Measurements from ENCODE around the gene AGRN.
"Not testable (repeated sequence)": the region's sequence is repeated elsewhere in the genome, so short reads cannot be mapped to it uniquely, and the experiment has no call there.

The AGRN gene

DNA sequence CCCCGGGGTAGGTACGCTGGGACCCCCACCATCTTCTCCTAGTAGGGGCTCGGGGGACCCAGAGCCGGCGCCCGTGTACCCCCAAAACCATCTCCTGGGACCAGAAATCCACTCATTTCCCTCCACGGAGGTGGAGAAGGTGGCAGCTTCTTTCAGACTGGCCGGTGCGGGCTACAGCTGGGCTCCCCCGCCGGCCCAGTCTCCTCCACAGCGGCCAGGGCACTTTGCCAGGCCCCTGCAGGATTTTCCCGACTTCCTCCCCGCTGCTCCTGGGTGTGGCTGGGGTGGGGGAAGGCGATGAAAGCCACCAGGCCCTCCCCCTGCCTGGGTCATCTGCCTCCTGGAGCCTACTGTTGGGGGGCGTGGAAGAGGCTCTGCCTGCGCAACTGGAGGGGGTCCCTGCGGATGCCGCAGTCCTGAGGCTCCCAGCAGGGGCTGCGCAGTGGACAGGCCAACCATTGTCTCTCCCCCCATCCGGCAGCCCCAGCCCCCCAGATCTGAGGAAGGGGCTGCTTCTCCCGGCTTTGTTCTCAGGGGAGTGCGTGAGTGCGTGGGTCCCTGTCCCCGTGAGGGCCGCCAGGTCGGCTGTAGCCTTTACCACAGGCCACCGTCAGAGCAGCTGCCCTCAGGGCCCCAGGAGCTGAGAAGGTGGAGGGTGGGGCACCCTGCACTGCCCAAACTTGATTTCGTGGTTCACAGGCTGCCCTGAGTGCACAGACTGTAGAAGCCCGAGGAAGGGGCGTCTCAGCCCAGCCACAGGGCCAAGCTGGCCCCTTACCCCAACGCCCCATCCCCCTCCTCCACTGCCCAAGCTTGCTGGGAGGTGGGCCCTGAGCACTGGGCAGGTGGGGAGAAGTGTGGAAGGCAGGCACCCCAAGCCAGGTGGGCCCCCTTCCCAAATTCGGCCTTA is 1.3 kb downstream of the AGRN start:
- DNase-seq (ENCODE audit: low spot score) = no peak

DNA sequence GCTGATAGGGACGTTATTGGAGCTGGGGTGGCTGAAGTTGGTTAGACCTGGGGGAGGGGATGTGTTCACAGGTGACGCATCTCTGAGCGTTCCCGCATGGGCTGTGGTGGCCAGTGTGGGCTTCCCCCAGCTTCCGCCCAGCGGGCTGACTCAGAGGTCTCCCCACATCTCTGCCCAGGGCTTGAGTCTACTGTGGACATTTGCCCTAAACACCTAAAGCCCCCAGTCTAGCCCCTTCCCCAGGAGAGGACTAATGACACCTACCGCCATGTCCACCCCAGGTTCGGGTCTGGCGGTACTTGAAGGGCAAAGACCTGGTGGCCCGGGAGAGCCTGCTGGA is 2.0 kb downstream of the AGRN start:
- no peak for DNase-seq (ENCODE audit: low spot score)

DNA sequence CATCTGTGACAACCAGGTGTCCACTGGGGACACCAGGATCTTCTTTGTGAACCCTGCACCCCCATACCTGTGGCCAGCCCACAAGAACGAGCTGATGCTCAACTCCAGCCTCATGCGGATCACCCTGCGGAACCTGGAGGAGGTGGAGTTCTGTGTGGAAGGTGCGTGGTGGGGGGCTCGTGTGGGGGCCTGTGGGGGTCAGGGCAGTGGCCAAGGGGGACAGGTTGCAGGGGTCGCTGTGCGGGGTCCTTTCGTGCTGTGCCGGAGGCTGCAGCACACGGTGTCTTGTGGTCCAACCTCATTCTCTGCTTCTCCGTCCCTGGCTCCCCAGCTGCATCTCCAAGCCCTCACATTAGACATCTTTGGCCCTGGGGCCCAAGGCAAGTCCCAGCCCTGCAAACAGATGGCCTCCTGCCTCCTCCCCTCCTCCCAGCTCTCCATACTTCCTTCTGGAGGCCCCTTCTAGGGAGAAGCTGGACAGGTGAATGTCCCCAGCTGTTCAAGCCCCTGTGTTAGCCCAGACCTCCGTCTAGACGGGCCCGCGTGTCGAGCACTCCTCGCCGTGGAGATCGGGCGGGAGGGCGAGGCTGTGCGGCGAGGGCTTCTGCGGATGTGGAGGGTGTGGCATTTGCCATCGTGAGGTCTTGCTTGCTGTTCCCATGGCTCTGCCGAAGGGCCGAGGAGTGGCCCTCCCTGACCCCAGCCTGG is 2.5 kb downstream of the AGRN start:
- DNase-seq (ENCODE audit: low spot score) = no peak

DNA sequence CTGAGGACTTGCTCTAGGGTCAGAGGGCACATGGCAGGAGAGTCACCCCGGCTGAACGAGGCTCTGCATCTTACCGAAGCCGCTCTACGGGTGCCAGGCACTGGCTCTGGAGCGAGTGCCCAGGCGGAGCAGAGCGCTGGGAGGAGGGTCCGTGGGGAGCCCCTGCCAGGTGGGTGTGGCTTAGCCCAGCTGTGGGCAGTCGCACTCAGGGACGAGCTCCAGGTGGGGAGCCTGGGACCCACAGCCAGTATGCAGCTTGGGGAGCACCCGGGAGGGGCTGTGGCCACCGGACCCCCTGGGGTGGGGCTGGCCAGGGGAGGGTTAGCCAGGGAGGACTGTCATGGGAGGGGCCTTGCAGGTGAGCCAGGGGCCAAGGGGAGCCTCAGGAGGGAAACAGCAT is 3.8 kb downstream of the AGRN start:
- DNase-seq (ENCODE audit: low spot score) = no peak

DNA sequence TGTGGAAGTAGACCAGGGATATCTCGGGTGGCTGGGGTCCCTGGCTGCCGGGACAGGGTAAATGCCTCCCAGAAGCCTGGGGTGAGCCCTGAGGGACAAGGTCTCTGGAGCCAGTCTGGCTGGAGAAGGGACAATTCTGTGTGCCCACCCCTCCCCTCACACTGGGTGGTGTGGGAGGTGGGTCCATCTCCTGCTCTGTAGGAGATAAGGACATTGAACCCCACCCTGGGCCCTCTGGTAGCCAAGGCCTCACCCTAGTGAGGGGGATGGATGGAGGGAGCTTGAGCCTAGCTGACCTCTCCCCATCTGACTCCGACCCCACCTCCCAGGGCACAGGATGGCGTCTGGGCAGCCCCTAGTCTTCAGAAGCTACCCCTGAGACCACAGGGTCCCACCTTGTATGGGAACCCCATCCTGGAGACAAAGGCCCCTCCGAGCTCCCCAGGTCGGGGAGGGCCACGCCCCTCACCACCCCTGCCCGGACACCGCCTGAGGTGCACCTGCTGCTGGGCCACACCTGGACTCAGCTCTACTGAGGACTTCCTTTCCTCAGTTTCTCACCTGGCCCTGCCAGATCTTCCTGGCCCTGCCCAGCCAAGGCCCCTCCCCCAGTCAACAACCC is 4.3 kb downstream of the AGRN start:
- DNase-seq (ENCODE audit: low spot score) = no peak

DNA sequence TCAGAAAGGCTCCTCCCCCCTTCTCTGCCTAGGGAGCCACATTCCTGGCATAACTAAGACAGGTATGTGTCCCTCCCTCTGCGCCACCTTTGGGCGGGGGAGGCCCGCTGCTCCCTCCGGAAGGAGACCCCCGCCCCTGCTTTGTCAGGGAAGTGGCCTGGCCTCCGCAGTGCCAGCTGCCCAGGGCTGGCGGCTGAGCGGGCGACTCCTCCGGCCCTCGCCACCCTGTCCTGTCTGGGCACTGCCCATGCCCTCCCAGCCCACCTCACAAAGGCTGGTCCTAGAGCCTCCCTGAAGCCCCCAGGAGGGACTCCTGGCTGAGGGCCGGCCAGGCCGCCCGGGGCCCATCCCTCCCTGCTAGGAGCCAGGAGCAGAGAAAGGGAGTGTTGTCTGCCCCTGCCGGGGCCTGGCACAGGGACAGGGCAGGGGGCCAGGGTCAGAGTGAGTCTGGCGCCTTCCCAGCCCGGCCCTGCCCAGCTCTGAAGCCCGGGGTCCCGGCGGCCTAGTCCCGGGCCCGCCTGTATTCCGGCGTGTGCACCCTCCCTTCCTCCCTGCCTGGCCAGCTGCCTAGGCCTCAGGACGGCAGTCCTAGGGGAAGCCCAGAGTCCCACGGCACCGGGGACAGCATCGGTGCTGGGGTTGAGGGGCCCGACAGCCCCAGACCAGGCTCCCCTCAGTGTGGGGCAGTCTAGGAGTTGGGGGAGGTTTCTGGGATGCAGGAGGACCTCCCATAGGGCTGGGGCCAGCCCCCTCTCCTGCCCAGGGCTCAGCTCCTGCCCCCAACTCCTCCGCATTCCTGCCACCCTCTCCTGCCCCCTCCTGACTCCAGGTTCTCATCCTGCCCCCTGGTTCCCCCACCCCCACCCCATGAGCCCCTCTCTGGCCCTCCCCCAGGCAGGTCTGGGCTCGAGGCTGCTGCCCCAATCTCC is 5.1 kb downstream of the AGRN start:
- DNase-seq (ENCODE audit: low spot score) = no peak

DNA sequence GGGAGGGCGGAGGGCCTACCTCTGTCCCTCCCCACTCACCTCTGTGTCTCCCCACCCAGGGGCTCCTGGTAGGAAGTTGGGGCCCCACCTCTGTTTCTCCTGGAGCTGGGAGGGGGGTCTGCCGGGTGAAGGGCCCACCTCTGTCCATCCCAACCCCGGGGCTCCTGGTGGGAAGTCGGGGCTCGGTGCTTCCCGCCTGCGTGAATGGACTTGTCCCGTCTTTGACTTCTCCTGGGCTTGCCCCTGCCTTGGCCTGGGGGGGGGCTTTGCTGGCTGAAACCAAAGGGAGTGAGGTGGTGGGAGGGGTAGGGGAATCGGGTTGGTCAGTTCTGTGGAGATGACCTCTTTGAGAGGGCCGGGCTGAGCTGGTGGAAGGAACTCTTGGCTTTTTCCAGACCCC is 5.8 kb downstream of the AGRN start:
- DNase-seq (ENCODE audit: low spot score) = no peak

DNA sequence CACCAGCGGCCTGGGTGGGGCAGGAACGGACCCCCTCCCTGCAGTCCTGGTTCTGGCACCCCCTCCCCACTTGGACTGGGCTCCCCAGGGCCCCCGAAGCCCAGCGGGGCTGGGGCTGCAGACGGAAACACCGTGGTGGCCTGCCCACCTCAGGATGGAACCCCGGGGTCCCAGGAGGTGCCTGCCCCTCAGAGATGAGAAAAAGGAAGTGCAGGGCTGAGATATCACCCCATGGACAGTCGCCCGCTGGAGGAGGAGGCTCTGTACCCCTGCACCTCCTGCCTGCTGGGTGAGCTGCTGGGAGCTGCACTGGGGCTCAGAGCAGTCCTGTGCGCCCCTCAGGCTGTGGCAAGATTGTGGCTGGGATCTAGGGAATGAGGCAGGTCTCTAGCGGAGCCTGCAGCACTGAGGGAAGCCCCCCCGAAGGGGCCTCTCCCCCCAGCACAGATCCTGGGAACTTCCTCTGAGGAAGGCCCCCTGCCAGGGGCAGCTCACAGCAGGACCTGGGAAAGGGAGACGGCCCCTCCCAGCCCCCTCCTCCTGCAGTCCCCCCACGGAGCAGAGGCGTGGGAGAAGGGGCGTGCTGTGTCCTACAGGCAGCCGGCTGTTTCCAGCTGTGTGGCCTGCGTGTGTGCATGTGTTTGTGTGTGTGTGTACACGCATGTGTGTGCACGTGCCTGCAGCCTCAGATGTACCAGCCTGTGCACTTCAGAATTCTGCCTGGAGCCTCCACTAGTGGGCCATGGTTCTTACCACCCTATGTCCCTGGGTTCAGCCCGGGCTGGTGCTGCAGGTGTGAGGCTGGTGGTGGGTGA is 6.9 kb downstream of the AGRN start:
- no peak for DNase-seq (ENCODE audit: low spot score)

DNA sequence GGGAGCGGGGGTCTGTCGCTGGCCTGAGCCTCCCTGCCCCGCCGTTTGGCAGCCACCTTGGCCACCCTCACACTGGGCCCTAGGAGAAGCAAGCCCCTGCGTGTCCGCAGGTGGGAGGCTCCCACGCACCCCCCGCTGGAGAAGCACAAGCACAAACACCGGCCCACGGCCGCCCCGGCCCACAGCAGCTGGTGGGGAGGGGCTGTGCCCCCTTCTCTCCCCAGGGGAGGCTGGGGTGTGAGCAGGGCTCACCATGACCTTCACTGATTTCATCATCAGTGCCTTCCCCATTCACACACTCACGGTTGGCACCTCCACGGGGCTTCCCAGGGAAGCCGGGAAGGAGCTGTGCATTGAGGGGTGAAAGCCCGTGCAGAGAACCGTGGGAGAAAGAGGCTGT is 7.9 kb downstream of the AGRN start:
- no peak for DNase-seq (ENCODE audit: low spot score)

DNA sequence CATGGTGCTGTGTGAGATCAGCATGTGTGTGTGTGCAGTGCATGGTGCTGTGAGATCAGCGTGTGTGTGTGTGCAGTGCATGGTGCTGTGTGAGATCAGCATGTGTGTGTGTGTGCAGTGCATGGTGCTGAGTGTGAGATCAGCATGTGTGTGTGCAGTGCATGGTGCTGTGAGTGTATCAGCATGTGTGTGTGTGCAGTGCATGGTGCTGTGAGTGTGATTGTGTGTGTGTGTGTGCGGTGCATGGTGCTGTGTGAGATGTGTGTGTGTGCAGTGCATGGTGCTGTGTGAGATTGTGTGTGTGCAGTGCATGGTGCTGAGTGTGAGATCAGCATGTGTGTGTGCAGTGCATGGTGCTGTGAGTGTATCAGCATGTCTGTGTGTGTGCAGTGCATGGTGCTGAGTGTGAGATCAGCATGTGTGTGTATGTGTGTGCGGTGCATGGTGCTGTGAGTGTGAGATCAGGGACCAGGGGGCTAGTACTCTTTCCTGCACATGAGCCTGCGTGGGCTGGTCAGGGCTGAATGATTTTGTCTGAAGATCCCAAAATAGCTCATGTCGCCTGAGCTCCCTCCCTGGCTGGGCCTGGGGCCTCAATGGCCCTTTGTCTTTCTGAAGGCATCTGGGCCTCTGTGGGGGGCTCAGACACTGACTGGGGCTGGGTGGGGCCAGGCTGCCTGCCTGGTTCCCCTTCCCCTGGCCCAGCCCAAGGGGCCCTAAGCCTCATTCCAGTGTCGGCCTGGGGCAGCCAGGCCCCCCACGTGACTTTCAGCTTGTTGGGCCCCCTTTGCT is 11.1 kb downstream of the AGRN start:
- not testable (repeated sequence) for DNase-seq (ENCODE audit: low spot score)

DNA sequence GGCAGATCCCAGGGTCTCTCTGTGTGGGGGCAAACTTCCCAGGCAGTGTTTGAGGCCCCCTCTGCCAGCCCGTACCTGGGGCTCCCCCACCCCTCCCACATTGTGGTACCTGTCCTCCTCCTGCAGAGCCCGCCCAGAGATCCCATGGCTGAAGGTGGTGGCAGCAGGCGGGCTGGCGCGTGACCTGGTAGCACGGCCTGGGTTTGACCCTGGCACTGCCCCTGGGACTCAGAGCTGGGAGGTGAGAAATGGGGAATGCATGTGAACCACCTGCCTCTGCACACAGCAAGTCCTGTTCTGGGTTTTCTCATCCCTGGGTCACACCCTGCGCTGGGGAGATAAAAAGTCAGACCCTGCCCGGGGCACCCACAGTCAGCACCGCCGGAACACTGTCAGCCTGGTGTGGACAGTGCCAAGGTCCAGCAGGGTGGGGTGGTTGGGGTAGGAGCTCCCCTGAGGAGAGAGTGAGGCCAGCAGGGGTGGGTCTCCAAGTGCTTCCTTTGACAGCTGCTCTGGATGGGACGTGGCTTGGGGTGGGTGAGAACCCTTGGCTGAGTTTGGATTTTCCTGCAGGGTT is 11.8 kb downstream of the AGRN start:
- no peak for DNase-seq (ENCODE audit: low spot score)

DNA sequence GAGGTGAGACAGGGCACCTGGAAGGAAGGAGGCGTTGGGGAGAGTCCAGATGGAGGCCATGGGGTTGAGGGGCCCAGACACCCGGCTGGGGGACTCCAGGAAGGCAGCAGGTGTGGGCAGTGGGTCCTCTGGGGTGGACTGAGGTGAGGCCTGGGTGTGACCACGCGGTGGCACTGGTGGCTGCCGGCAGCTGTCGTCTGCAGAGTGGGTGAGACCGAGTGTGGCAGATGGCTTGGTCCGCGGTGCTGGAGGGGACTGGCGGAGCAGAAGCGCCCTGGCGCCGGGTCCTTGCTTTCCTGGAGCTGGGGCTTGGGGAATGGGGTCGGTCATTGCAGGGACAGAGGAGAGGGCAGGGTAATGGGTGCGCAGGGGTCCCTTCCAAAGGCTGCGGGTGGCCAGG is 12.5 kb downstream of the AGRN start:
- DNase-seq (ENCODE audit: low spot score) = no peak

DNA sequence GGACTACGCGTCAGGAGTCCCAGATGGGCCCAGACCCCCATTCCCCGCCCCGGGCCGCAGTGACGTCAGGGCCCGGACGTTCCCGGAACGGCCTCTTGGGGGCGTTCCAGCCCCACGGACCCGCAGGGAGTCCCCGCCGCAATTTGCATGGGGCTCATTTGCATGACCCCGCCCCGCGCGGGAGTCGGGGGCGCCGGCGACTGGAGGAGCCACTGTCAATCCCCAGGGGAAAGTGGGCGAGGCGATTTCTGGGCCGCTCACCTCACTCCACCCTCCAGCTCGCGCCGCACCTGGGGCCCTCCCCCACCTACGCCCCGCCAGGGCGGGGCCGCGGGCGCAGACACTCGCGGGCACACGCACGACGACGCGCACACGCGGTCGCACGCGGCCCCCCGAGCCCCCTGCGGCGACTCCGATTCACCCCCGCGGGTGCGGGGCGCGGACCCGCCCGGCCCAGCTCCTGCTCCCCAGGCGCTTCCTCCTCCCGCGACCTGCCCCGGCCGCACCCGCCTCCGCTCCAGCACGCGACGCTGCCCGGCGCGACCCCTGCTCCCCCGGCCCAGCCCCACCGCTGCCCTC is 13.2 kb downstream of the AGRN start:
- DNase-seq (ENCODE audit: low spot score) = peak; percentile 83

DNA sequence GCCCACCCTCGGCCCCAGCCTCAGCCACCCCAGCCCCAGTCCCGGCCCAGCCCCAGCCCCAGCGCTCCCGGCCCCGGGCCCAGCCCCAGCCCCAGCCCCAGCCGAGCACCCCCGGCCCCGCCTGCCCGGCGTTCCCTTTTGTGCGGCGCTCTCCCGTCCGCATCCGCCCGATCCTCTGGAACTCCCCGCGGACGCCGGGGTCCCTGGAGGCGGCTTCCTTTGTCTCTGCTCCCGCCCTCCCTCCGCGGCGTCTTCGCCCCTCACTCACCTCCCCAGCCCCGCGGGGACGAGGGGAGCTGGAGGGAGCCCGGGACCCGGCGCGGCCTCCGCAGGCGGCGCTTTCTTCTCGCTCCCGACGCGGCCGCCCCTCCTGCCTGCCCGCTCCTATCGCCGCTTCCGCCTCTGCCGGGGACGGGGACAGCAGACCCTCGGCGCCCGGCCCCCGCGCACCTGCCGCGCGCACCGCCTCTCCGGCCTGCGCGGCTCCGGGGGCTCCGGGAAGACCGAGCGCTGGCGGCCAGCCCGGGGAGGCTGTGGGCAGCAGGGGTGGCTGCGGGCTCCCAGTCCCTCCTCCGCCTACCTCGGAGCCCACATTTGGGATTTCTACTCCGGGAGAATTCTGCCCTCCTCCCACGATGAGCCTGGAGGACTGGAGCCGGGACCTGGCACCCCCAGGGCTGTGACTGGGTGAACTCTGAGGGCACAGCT is 14.0 kb downstream of the AGRN start:
- no peak for DNase-seq (ENCODE audit: low spot score)

DNA sequence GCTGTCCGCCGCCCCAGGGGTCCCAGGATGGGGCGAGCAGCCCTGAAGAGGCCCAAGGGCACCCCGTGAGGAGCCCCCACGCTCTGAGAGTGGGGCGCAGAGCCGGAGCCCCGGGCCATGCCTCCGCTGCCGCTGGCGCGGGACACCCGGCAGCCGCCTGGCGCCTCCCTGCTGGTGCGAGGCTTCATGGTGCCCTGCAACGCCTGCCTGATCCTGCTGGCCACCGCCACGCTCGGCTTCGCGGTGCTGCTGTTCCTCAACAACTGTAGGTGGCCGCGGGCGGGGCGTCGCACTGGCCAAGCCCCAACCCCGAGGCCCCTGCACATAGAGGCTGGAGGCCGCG is 14.5 kb downstream of the AGRN start:
- DNase-seq (ENCODE audit: low spot score) = no peak

DNA sequence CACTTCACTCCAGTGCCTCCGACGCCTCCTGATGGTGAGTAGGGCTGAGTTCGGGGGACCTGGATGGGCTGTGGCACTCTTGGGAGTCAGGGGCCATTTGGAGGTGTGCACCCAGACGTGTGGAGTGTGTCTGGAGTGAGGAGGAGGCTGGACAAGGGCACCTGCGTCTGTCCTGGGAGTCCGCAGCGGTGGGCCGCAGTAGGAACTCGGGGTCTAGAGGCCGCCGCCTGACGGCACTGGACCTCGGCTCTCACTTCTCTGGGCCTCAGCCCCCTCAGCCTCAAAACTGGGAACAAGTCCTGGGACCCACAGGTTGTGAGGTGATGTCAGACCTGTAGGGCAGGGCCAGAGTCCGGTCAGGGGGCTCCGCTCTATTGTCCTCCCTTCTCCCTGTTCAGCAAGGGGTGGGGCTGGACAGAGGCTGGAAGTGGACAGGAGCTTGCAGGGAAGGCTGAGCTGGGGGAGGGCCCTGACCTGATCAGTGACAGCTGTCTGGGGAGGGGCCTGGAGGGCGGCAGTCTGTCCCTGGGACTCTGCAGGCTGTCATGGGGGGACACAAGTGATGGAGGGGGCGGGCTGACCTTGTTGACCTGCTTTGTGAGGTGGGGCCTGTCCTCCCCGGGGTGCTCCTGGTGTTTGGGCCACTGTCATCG is 15.5 kb downstream of the AGRN start:
- no peak for DNase-seq (ENCODE audit: low spot score)

DNA sequence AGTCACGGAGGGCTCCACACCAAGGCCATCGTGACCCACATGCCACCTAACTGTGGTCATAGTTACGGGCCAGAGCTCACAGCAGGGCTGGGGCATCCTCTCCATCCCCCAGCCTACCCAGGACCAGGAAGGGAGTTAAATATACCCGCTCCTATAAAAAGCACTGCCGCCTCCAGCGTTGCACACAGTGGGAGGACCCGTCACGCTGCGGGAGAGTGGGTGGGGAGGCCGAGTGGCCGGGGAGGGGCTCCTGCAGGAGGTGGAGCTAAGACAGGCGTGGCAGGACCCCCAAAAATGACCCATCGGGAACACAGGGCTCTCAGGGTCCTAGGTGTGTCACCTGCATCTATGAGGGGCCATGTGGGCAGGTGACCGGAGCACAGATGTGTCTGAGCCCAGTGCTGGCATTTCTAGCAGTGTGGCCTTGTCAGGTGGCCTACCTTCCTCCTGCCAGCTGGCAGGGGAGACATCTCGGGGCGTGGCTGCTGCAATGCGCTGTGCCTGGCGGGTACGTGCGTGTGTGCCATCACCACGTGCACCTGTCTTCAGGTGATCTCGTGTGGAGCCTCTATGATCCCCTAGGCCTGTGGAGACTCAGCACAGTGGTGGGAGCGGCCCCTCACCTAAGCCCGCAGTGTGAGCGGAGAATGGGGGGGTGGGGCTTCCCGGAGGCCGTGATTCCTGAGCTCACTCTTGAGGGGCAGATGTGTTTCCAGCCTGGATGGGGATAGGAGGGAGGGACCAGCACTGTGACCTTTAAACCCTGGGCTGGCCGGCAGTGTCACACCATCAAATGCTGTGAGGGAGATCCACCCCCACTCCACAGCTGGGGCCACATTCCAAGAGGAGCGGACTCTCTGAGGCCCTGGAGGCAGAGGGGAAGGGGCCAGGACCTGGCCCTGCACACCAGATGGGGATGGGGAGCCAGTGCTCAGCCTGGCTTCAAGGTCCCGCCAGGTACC is 17.7 kb downstream of the AGRN start:
- DNase-seq (ENCODE audit: low spot score) = no peak
